Measurements from ENCODE around the gene IRX5.

The IRX5 gene

GRCh38 chr16:54962045-54962444, 31.4 kb downstream of the IRX5 start:
- no peak for TF ChIP-seq ZNF565 (CRISPR knock-in tag; conservative IDR thresholded peaks at IDR 0.05; ENCODE audit: low read depth)
- TF ChIP-seq CSRNP3 (CRISPR knock-in tag; IDR thresholded peaks at IDR 0.05): no peak
- TF ChIP-seq ARNTL (CRISPR knock-in tag; IDR thresholded peaks at IDR 0.05; ENCODE audit: borderline replicate concordance, low read depth): no peak
- no peak for TF ChIP-seq ISL1 (CRISPR knock-in tag; IDR thresholded peaks at IDR 0.05)
- no peak for TF ChIP-seq ZFP30 (CRISPR knock-in tag; IDR thresholded peaks at IDR 0.05)

GRCh38 chr16:54964239-54964638, 33.6 kb downstream of the IRX5 start:
- no peak for TF ChIP-seq CREB5 (CRISPR knock-in tag; IDR thresholded peaks at IDR 0.05; ENCODE audit: low read depth)
- TF ChIP-seq RARB (CRISPR knock-in tag; IDR thresholded peaks at IDR 0.05): no peak
- no peak for TF ChIP-seq ARNTL (CRISPR knock-in tag; IDR thresholded peaks at IDR 0.05; ENCODE audit: borderline replicate concordance, low read depth)
- no peak for TF ChIP-seq CSRNP3 (CRISPR knock-in tag; IDR thresholded peaks at IDR 0.05)
- no peak for TF ChIP-seq OSR1 (CRISPR knock-in tag; IDR thresholded peaks at IDR 0.05)
- TF ChIP-seq ESRRG (CRISPR knock-in tag; IDR thresholded peaks at IDR 0.05): no peak
- no peak for TF ChIP-seq TCF4 (CRISPR knock-in tag; IDR thresholded peaks at IDR 0.05; ENCODE audit: borderline replicate concordance)
- no peak for TF ChIP-seq GLIS3 (CRISPR knock-in tag; IDR thresholded peaks at IDR 0.05)
- no peak for TF ChIP-seq POU6F1 (CRISPR knock-in tag; IDR thresholded peaks at IDR 0.05; ENCODE audit: borderline replicate concordance, low read depth)
- TF ChIP-seq TSHZ2 (CRISPR knock-in tag; IDR thresholded peaks at IDR 0.05): no peak
- no peak for ATAC-seq

More at GRCh38 chr16:54962045-54962444, 31.4 kb downstream of the IRX5 start:
- no peak for ATAC-seq

GRCh38 chr16:54965464-54965863, 34.8 kb downstream of the IRX5 start:
- ATAC-seq: no peak
- TF ChIP-seq ZFP3 (CRISPR knock-in tag; IDR thresholded peaks at IDR 0.05) (no peak), ESRRG (CRISPR knock-in tag; IDR thresholded peaks at IDR 0.05) (no peak), TOX (CRISPR knock-in tag; IDR thresholded peaks at IDR 0.05; ENCODE audit: borderline replicate concordance) (no peak), OSR1 (CRISPR knock-in tag; IDR thresholded peaks at IDR 0.05) (no peak), ZFP30 (CRISPR knock-in tag; IDR thresholded peaks at IDR 0.05) (no peak), TCF4 (CRISPR knock-in tag; IDR thresholded peaks at IDR 0.05; ENCODE audit: borderline replicate concordance) (no peak), CSDC2 (CRISPR knock-in tag; IDR thresholded peaks at IDR 0.05) (no peak), SNAI2 (CRISPR knock-in tag; IDR thresholded peaks at IDR 0.05) (no peak), CREB5 (CRISPR knock-in tag; IDR thresholded peaks at IDR 0.05; ENCODE audit: low read depth) (no peak), ZNF8 (CRISPR knock-in tag; IDR thresholded peaks at IDR 0.05) (no peak), ZNF70 (CRISPR knock-in tag; IDR thresholded peaks at IDR 0.05) (no peak), TSHZ2 (CRISPR knock-in tag; IDR thresholded peaks at IDR 0.05) (no peak), BACH2 (CRISPR knock-in tag; IDR thresholded peaks at IDR 0.05; ENCODE audit: borderline replicate concordance) (no peak), PATZ1 (CRISPR knock-in tag; IDR thresholded peaks at IDR 0.05; ENCODE audit: borderline replicate concordance) (no peak), GLIS3 (CRISPR knock-in tag; IDR thresholded peaks at IDR 0.05) (no peak)
